Heart left ventricle (tissue), 16 donors: ENCODE data around the gene STIMATE. TPM values are rescaled to one million over a fixed set of nuclear protein-coding genes. Genes with fewer than 3 reads are reported as not detected.

Experiments used
- ATAC-seq, 4 donors: fragments of 200-7000 bp; cut with Tn5 transposase; one replicate each; pipeline ENCODE4 v1.9.1; 2020 to 2022; ENCODE audit warnings: moderate library complexity in 4 of 4, mild to moderate bottlenecking in 3 of 4, moderate number of reproducible peaks in 1 of 4
- DNase-seq, 5 donors: peaks; one replicate each; pipeline ENCODE4 v3.0.0-alpha.2; 2020
- H3K27ac ChIP-seq, 12 donors: fragments of 200-600 bp; sonication (generic) in 4 of 12; one replicate each; pipeline versions ENCODE4 v1.5.0 to v1.8.0; 2016 to 2022; ENCODE audit warnings: mild to moderate bottlenecking in 2 of 12
- H3K27me3 ChIP-seq, 9 donors: fragments of 200-600 bp; sonication (generic) in 2 of 9; one replicate each; pipeline versions ENCODE4 v1.5.1 to v1.8.0; 2016 to 2022; ENCODE audit warnings: mild to moderate bottlenecking in 3 of 9
- H3K36me3 ChIP-seq, 9 donors: fragments of 200-600 bp; sonication (generic) in 2 of 9; one replicate each; pipeline versions ENCODE4 v1.5.0 to v1.8.0; 2018 to 2022; ENCODE audit warnings: mild to moderate bottlenecking in 2 of 9
- H3K4me1 ChIP-seq, 12 donors: fragments of 200-600 bp; sonication (generic) in 4 of 12; one replicate each; pipeline versions ENCODE4 v1.5.0 to v1.8.0; 2016 to 2022; ENCODE audit warnings: mild to moderate bottlenecking in 3 of 12
- H3K4me3 ChIP-seq, 12 donors: fragments of 200-600 bp; sonication (generic) in 4 of 12; one replicate each; pipeline versions ENCODE4 v1.5.0 to v1.8.0; 2017 to 2022; ENCODE audit warnings: mild to moderate bottlenecking in 9 of 12, moderate library complexity in 4 of 12
- H3K9me3 ChIP-seq, 12 donors: fragments of 200-600 bp; sonication (generic) in 4 of 12; one replicate each; pipeline versions ENCODE4 v1.5.0 to v1.8.0; 2016 to 2022; ENCODE audit warnings: mild to moderate bottlenecking in 1 of 12
- CTCF ChIP-seq, 12 donors: fragments of 200-600 bp; sonication (generic) in 4 of 12; IDR thresholded peaks; one replicate each; pipeline versions ENCODE4 v1.5.0 to v1.8.0; 2018 to 2022; ENCODE audit warnings: antibody characterized with exemption in 12 of 12, mild to moderate bottlenecking in 5 of 12
- POLR2A ChIP-seq, 2 donors: fragments of 450-650 bp; IDR thresholded peaks; one replicate each; pipeline ENCODE4 v1.6.1; 2017; ENCODE audit warnings: antibody characterized with exemption in 2 of 2, mild to moderate bottlenecking in 2 of 2, moderate library complexity in 2 of 2
- WGBS, 4 donors: extraction: QIAGEN DNeasy Blood & Tissue Kit in 2 of 4; methylation state at CpG; one replicate each; pipeline versions ENCODE4 v1.1.5 to v1.1.7; 2013 to 2018; 5-methylcytosine and 5-hydroxymethylcytosine counted together
- intact Hi-C, 10 donors: fragments of 100-400 bp; cut with DNase I; formaldehyde crosslinking; loops; one replicate each; pipeline versions ENCODE4 v1.11.1 to v1.14.2; 2022
- polyA plus RNA-seq, 2 donors: library from polyadenylated mRNA; stranded (reverse); fragments of 200-250 nt; gene quantifications; one replicate each; pipeline ENCODE4 v1.2.3, GENCODE V29; 2013
- total RNA-seq, 9 donors: library from RNA; depleted of rRNA in 2 of 9; stranded (reverse); fragments of >200 nt in 2 of 9; fragmentation: NEBNext Ultra II Directional in 3 of 9; extraction: Animal tissue kit (Norgen Biotek cat#: 25700) in 3 of 9; gene quantifications; one replicate each; pipeline versions ENCODE4 v1.1.0 to v1.2.4, GENCODE V29; 2016 to 2023
- donor health status: ischemic (EF 13 %, LVEDD 7.1; RV severe dilation, severe dysfunction).
- donor health status: healthy with polysubstance abuse.
- donor health status: DM: no; HTN: yes; CAD: no.
- donor health status: DM: no; HTN: no; CAD: no.
- donor health status: ischemic (EF 25% LVEDD 6.9; RV normal size, moderate dysfunction).
- donor health status: ischemic (EF 25% LVEDD 5.7; RV mildly dilated, moderate dysfunction).
- donor health status: healthy.
- donor health status: DM: yes; HTN: yes; CAD: no.
- donor health status: ischemic (EF 35%, LVEDD 5.7; RV mildly dilated, moderate dysfunction).
- donor health status: nonischemic (EF 11% LVEDD 7.7; RV severe dilation, severe dysfunction).
- donor health status: DM: yes; HTN: yes; CAD: no.
- donor health status: PGD.
- donor health status: ischemic (EF 29% LVEDD 5.4; RV normal size, mild dysfunction).
- donor health status: nonischemic (EF 23%, LVEDD 6.1; RV moderate dilation, normal function).

STIMATE gene
- total and polyA plus RNA-seq, 11 donors, result 3.4 to 17.1 (median 9.4) TPM

- Histone ChIP-seq H3K4me3 (no peak overlapping the region), H3K36me3 (peaks cover 0 to 50% (median 15%) of the 10 kb centered on the region in 9 donors), H3K4me1 (peaks cover 8 to 66% (median 41%) of the 10 kb centered on the region in 12 donors), H3K9me3 (no peaks in the 10 kb centered on the region), H3K27ac (no peak overlapping the region), H3K27me3 (no peaks in the 10 kb centered on the region)
- intact Hi-C loops, result loop anchor here in 1 of 10 donors (5.0 kb wide), 1 partner anchor 66 kb away; the partner anchor contains the start of gene NEK4
- ATAC-seq (no peak), DNase-seq (peak in 3 of 5 donors; percentile 18 to 23 (median 18))
- TF ChIP-seq CTCF (IDR thresholded peaks at IDR 0.05) (no peak), POLR2A (IDR thresholded peaks at IDR 0.05) (no peak)
- WGBS, 4 donors, result 87 to 94% (median 89%) methylated on average over 7 to 8 of the region's 8 CpGs
Observed at GRCh38 chr3:52838561-52839267, 58.6 kb downstream of the STIMATE start.

- no peaks in the 10 kb centered on the region for H3K27me3 ChIP-seq
- intact Hi-C loops, result loop anchor here in 1 of 10 donors (5.0 kb wide), 1 partner anchor 65 kb away; the partner anchor contains the start of gene NEK4
- no peak overlapping the region for H3K4me3 ChIP-seq
- H3K36me3 ChIP-seq, result peaks cover 0 to 47% (median 12%) of the 10 kb centered on the region in 9 donors
- peaks cover 3 to 50% (median 28%) of the 10 kb centered on the region in 12 donors for H3K4me1 ChIP-seq
- ATAC-seq (peak in 2 of 4 donors; percentile 25 to 34), DNase-seq (peak in 1 of 5 donors; percentile 44)
- no peaks in the 10 kb centered on the region for H3K9me3 ChIP-seq
- WGBS, 4 donors, result 59 to 80% (median 74%) methylated on average over 4 of the region's 4 CpGs
- H3K27ac ChIP-seq, result peak overlapping the region in 8 of 12 donors; percentile 12 to 90 (median 72)
- TF ChIP-seq POLR2A (IDR thresholded peaks at IDR 0.05) (no peak), CTCF (IDR thresholded peaks at IDR 0.05) (no peak)
Observed at GRCh38 chr3:52836986-52837385, 60.4 kb downstream of the STIMATE start.

DNA sequence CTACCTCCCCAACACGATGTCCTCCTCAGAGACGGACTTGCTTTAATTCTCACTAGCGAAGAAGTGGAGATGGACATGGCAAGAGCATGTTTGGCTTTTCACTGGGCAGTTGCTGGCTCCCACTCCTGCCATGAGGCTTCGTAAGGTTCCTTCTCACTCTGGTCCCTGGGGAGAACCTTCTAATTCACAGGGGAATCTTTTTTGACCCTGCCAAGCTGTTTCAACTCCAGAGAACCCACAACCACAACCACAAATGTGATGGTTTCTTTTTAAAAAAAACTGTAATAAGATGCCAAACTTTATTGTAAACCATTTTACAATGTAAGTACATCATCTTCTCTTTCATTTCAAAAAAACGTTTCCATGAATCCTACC, 60.9 kb downstream of the STIMATE start:
- Histone ChIP-seq H3K4me1 (peaks cover 2 to 47% (median 26%) of the 10 kb centered on the region in 12 donors), H3K36me3 (peaks cover 0 to 41% (median 8%) of the 10 kb centered on the region in 9 donors), H3K9me3 (no peaks in the 10 kb centered on the region), H3K27me3 (no peaks in the 10 kb centered on the region), H3K27ac (peak overlapping the region in 10 of 12 donors; percentile 12 to 90 (median 64)), H3K4me3 (no peak overlapping the region)
- no peak for DNase-seq
- WGBS, 4 donors, result 80 to 93% (median 84%) methylated on average over 5 of the region's 5 CpGs
- no peak for ATAC-seq
- TF ChIP-seq CTCF (IDR thresholded peaks at IDR 0.05) (no peak), POLR2A (IDR thresholded peaks at IDR 0.05) (no peak)
- intact Hi-C loops, result loop anchor here in 1 of 10 donors (5.0 kb wide), 1 partner anchor 64 kb away; the partner anchor contains the start of gene NEK4

- DNase-seq (peak; percentile 53 to 74 (median 66)), ATAC-seq (peak; percentile 66 to 84 (median 72))
- Histone ChIP-seq H3K4me1 (peaks cover 5 to 45% (median 24%) of the 10 kb centered on the region in 12 donors), H3K27ac (peak overlapping the region in 11 of 12 donors; percentile 32 to 90 (median 59)), H3K9me3 (no peaks in the 10 kb centered on the region), H3K27me3 (no peaks in the 10 kb centered on the region), H3K4me3 (peak overlapping the region in 1 of 12 donors; percentile 52), H3K36me3 (peaks cover 0 to 36% (median 5%) of the 10 kb centered on the region in 9 donors)
- intact Hi-C loops, result loop anchor here in 1 of 10 donors (5.0 kb wide), 1 partner anchor 64 kb away; the partner anchor contains the start of gene NEK4
- TF ChIP-seq POLR2A (IDR thresholded peaks at IDR 0.05) (no peak), CTCF (IDR thresholded peaks at IDR 0.05) (no peak)
- 62 to 73% (median 68%) methylated on average over 7 to 8 of the region's 8 CpGs for WGBS, 4 donors
Observed at GRCh38 chr3:52835766-52836470, 61.4 kb downstream of the STIMATE start.
